ENCODE measurements around the gene BCL11B. TPM values are rescaled to one million over a fixed set of nuclear protein-coding genes. Genes with fewer than 3 reads are reported as not detected.

Gene BCL11B
- total and polyA plus RNA-seq, 2 donors (not counting 1 experiment from before 2014, with no cell fraction given) = 0.33 to 0.42 TPM

GRCh38 chr14:99267381-99267780, 4.6 kb downstream of the BCL11B start:
- Histone ChIP-seq H3K27me3 (replicated peaks in 1 of 4; ENCODE audit: control extremely low read depth in 1 of 4, control insufficient read depth in 3 of 4, insufficient read depth in 4 of 4, low read length in 3 of 4) (peaks cover 0 to 72% (median 27%) of the 10 kb centered on the region in 4 experiments), H3K4me1 (ENCODE audit: control insufficient read depth in 2 of 2, insufficient read depth in 2 of 2, low read length in 2 of 2) (peaks cover 20% of the 10 kb centered on the region in 2 donors), H3K4me3 (ENCODE audit: control extremely low read depth in 1 of 5, extremely low read depth in 1 of 5, insufficient read depth in 1 of 5, low read depth in 2 of 5, low read length in 4 of 5) (no peak overlapping the region), H3K79me2 (ENCODE audit: control insufficient read depth, insufficient read depth, low read length) (no peaks in the 10 kb centered on the region), H3K9me3 (ENCODE audit: control extremely low read depth in 1 of 3, control insufficient read depth in 2 of 3, insufficient read depth in 1 of 3, low read length in 2 of 3) (peaks cover 0 to 10% (median 2%) of the 10 kb centered on the region in 3 donors), H3K27ac (ENCODE audit: low read length in 2 of 2) (no peak overlapping the region), H3K4me2 (replicated peaks; ENCODE audit: low read depth, low read length, poor library complexity, severe bottlenecking) (no peak overlapping the region), H3K9ac (ENCODE audit: low read length) (no peak overlapping the region), H3K36me3 (replicated peaks in 1 of 2; ENCODE audit: control extremely low read depth in 1 of 2, control insufficient read depth in 1 of 2, extremely low read depth in 1 of 2, insufficient read depth in 2 of 2, low read length in 1 of 2) (no peaks in the 10 kb centered on the region), H4K20me1 (ENCODE audit: control insufficient read depth, insufficient read depth, low read length, poor library complexity, severe bottlenecking) (no peaks in the 10 kb centered on the region), H2AFZ (ENCODE audit: insufficient read depth, low read depth, low read length, poor library complexity, severe bottlenecking) (no peak overlapping the region)
- Mint-ChIP-seq H3K27ac (no peak overlapping the region), H3K27me3 (peaks cover 71% of the 10 kb centered on the region), H3K9me3 (ENCODE audit: insufficient read depth) (no peaks in the 10 kb centered on the region), H3K4me1 (peaks cover 22% of the 10 kb centered on the region), H3K4me3 (no peak overlapping the region)
- WGBS (ENCODE audit: insufficient coverage) = no CpG with 5 or more reads among the region's 4 CpGs
- DNase-seq (no peak), ATAC-seq (ENCODE audit: low read depth) (no peak)
- TF ChIP-seq, protein P1, sequence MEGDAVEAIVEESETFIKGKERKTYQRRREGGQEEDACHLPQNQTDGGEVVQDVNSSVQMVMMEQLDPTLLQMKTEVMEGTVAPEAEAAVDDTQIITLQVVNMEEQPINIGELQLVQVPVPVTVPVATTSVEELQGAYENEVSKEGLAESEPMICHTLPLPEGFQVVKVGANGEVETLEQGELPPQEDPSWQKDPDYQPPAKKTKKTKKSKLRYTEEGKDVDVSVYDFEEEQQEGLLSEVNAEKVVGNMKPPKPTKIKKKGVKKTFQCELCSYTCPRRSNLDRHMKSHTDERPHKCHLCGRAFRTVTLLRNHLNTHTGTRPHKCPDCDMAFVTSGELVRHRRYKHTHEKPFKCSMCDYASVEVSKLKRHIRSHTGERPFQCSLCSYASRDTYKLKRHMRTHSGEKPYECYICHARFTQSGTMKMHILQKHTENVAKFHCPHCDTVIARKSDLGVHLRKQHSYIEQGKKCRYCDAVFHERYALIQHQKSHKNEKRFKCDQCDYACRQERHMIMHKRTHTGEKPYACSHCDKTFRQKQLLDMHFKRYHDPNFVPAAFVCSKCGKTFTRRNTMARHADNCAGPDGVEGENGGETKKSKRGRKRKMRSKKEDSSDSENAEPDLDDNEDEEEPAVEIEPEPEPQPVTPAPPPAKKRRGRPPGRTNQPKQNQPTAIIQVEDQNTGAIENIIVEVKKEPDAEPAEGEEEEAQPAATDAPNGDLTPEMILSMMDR (IDR thresholded peaks at IDR 0.05) = no peak
- no peak for TF ChIP-seq EZH2 (IDR thresholded peaks at IDR 0.05; ENCODE audit: borderline replicate concordance, insufficient read depth, low read depth, low read length, poor library complexity, severe bottlenecking)
- ChIA-PET CTCF (no interaction called here), POLR2A (no interaction called here)
- intact Hi-C loops (cut with micrococcal nuclease) = no loop called here

DNA sequence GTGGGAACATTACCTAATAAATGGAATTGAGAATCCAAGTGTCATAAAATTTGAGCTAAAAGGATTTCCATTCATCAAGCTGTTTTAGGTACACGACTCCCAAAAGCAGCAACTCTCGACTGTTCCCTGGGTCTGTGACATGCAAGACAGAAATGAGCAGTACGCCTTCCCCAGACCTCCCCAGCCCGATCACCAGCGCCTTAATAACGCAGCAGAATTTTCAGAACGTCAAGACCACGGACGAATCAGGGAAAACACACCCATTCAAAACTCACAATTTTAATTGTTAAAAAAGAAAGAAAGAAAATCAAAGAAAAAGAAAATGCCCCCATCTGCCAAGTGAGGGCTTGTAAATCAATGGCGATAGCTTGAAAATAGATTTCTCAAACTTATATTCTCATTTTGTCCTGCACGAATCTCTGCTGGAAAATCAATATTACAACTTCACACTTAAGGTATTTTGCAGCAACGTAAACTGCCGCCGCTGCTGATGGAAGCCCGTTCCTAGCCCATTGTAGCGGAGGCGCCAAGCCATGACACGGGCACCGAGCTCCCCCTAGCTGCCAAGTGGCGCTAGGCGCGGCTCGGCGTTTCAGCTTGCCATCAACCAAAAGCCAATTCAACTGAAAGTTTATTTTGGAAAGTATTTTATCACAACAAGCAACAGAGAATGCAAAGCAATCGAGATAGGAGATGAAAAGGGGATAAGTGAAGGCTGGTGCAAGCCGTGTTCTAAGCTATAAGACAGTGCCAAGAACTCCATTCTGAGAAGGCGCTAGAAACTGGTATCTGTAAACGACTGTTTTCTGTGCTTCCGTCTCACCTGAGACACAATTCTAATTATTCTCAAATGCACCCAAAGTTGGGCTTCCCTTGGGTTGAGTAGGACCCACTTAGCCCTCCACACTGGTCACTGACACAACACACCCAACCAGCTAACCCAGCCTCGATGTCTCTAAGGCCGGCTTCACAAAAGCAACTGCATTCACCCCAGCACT, 5.5 kb downstream of the BCL11B start:
- Mint-ChIP-seq H3K4me1 (peaks cover 20% of the 10 kb centered on the region), H3K27ac (no peak overlapping the region), H3K4me3 (peak overlapping the region; percentile 4), H3K27me3 (peaks cover 73% of the 10 kb centered on the region), H3K9me3 (ENCODE audit: insufficient read depth) (no peaks in the 10 kb centered on the region)
- ChIA-PET CTCF (interaction anchor here (0.8 to 0.9 kb wide), 2 partner anchors 9 to 10 kb away, joined by 4 read pairs; no protein-coding TSS in a partner anchor), POLR2A (no interaction called here)
- H3K4me2 ChIP-seq (replicated peaks; ENCODE audit: low read depth, low read length, poor library complexity, severe bottlenecking) = peak overlapping the region; percentile 29
- H3K9me3 ChIP-seq (ENCODE audit: control extremely low read depth in 1 of 3, control insufficient read depth in 2 of 3, insufficient read depth in 1 of 3, low read length in 2 of 3) = peaks cover 0 to 7% (median 2%) of the 10 kb centered on the region in 3 donors
- TF ChIP-seq, protein P1 (IDR thresholded peaks at IDR 0.05) = peak; percentile 75
- no peak for TF ChIP-seq EZH2 (IDR thresholded peaks at IDR 0.05; ENCODE audit: borderline replicate concordance, insufficient read depth, low read depth, low read length, poor library complexity, severe bottlenecking)
- H3K27me3 ChIP-seq (replicated peaks in 1 of 4; ENCODE audit: control extremely low read depth in 1 of 4, control insufficient read depth in 3 of 4, insufficient read depth in 4 of 4, low read length in 3 of 4) = peaks cover 0 to 66% (median 22%) of the 10 kb centered on the region in 4 experiments
- ATAC-seq (ENCODE audit: low read depth) (no peak), DNase-seq (peak; percentile 58)
- no peaks in the 10 kb centered on the region for H3K36me3 ChIP-seq (replicated peaks in 1 of 2; ENCODE audit: control extremely low read depth in 1 of 2, control insufficient read depth in 1 of 2, extremely low read depth in 1 of 2, insufficient read depth in 2 of 2, low read length in 1 of 2)
- no peak overlapping the region for H3K27ac ChIP-seq (ENCODE audit: low read length in 2 of 2)
- H3K9ac ChIP-seq (ENCODE audit: low read length) = no peak overlapping the region
- no peak overlapping the region for H3K4me3 ChIP-seq (ENCODE audit: control extremely low read depth in 1 of 5, extremely low read depth in 1 of 5, insufficient read depth in 1 of 5, low read depth in 2 of 5, low read length in 4 of 5)
- H3K79me2 ChIP-seq (ENCODE audit: control insufficient read depth, insufficient read depth, low read length) = no peaks in the 10 kb centered on the region
- no peaks in the 10 kb centered on the region for H4K20me1 ChIP-seq (ENCODE audit: control insufficient read depth, insufficient read depth, low read length, poor library complexity, severe bottlenecking)
- 28% methylated on average over 15 of the region's 31 CpGs for WGBS (ENCODE audit: insufficient coverage)
- H3K4me1 ChIP-seq (ENCODE audit: control insufficient read depth in 2 of 2, insufficient read depth in 2 of 2, low read length in 2 of 2) = peaks cover 11 to 12% of the 10 kb centered on the region in 2 donors
- intact Hi-C loops (cut with micrococcal nuclease) = no loop called here
- H2AFZ ChIP-seq (ENCODE audit: insufficient read depth, low read depth, low read length, poor library complexity, severe bottlenecking) = no peak overlapping the region
